IPS DF 19.7 (cell line): Measurements from ENCODE around the gene MXRA8.

Experiments used
- DNase-seq: peaks from one replicate; pipeline ENCODE4 v3.0.0-alpha.2; 2013; ENCODE audit warnings: low read depth, low spot score

The MXRA8 gene

DNA sequence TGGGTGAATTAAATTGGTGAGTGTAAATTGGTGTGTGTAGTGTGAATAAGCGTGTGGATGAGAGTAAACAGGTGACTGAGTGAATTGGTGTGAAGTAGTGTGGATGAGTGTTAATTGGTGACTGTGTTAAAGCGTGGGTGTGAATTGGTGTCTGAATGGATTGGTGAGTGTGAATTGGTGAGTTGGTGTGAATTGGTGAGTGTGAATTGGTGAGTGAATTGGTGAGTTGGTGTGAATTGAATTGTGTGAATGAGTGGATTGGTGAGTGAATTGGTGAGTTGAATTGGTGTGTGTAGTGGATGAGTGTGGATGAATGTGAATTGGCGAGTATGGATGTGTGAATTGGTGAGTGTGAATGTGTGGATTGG is 8.3 kb upstream of the MXRA8 start:
- no peak for DNase-seq

DNA sequence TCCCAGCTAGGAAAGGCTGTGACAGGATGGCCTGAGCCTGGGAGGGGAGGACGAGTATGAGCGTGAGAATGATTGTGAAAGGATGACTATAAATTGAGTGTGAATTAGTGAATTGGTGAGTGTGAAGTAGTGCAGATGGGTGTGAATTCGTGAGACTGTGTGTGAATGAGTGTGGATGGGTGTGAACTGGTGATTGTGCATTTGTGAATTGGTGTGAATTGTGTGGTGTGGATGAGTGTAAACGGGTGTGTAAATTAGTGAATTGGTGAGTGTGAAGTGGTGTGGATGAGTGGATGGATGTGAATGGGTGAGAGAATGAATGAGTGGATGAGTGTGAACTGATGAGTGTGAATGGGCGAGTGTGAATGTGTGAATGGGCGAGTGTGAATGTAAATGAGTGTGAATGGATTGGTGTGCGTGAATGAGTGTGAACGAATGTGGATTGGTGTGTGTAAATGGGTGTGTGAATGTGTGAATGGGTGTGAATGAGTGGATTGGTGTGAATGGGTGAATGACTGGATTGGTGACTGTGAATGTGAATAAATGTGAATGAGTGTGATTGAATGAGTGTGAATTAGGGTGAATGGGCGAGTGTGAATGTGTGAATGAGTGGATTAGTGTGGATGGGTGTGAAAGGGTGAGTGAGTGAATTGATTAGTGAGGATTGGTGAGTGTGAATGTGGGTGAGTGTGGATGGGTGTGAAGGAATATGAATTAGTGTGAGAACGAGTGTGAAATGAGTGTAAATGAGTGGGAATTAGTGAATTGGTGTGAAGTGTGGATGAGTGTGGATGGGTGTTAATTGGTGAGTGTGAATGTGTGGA is 7.7 kb upstream of the MXRA8 start:
- DNase-seq, result no peak

DNA sequence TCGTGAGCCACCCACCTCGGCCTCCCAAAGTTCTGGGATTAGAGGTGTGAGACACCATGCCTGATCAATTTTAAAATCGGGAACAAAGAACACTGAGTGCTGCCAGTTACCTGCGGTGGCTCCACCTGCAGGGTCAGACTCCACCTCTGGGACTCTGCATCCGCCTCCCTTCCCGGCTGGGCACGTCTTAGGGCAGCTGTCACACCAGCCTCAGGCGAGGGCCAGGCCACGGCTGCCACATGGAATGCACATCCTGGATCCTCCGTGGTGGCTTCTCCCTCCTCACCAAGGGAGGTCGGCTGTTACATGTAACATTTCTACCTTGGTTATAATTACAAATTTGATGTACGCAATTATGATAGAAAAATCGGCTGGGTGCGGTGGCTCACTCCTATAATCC is 5.9 kb upstream of the MXRA8 start:
- no peak for DNase-seq

DNA sequence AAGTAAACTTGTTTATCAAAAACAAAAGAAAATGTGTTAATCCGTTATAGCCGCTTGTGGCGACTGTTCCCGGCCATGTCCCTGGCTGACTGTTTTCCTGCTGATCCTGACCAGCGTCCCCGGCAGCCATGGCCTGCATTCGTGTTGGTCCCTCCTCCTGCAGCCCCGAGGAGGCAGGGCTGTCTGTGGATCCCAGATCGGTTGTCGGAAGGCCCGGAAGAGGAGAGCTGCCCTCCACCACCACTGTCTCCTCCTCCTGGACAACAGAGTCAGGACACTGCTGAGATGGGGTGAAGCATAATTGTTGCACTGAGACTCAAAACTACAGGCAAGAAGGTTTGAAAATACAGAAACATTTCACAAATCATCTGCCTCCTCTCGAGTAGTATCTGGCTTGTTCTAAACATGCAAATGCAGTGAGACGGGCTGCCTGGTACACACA is 3.6 kb upstream of the MXRA8 start:
- DNase-seq, result no peak

DNA sequence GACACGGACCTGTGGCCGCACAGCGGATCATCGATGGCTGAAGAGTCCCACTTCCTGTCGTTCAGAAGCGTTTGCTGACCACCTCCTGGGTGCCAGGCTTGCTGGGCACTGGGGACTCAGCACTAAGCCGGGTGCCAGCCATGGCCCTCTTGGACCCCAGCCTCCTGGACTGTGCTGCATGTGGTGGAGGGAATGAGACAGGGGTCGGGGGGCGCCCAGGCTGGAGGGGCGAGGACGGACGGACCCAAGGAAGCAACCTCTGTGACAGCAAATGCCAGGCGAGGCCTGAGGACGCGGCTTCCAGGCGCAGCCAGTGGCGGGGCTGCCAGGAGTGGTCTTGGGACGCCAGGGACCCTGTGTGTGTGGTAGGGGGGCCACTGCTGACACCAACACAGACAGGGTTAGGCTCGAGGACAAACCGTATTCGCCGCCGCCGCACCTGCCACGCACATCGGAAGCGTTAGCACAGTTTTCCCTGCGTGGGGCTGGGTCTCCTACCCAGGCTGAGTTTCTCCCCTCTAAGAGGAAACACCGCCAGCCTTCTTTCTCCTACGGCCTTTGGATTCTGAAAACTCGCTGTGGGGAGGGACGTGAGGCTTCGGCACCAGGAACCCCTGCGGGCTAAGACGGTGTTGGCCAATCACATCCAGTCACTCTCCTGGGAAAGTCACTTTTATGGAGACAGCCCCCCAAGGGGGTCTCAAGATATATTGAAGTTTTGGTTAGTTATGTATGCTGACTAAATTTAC is 3.1 kb upstream of the MXRA8 start:
- no peak for DNase-seq

DNA sequence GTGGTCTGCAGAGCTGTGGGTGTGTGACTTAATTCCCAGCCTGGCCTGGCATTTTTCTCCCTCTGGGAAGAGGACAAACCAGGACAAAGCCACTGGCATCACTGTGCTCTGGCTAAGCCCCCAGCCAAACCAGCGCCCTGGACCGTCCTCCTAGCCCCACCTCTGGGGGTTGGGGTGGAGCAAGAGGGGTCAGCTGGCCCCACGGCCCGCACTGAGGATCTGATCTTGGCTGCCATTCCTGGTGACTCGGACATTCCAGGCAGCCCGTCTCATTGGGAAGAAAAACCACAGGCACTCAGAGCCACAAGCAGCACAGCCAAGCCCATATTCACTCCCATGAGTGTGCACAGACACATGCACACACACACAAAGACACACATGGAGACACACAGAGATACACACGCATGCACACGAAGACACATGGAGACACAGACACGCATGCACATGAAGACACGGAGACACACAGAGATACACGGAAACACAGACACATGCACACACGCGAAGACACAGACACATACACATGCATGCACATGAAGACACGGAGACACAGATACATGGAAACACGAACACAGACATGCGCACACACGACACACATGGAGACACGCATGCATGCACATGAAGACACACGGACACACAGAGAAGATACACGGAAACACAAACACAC is 2.3 kb upstream of the MXRA8 start:
- DNase-seq, result no peak

DNA sequence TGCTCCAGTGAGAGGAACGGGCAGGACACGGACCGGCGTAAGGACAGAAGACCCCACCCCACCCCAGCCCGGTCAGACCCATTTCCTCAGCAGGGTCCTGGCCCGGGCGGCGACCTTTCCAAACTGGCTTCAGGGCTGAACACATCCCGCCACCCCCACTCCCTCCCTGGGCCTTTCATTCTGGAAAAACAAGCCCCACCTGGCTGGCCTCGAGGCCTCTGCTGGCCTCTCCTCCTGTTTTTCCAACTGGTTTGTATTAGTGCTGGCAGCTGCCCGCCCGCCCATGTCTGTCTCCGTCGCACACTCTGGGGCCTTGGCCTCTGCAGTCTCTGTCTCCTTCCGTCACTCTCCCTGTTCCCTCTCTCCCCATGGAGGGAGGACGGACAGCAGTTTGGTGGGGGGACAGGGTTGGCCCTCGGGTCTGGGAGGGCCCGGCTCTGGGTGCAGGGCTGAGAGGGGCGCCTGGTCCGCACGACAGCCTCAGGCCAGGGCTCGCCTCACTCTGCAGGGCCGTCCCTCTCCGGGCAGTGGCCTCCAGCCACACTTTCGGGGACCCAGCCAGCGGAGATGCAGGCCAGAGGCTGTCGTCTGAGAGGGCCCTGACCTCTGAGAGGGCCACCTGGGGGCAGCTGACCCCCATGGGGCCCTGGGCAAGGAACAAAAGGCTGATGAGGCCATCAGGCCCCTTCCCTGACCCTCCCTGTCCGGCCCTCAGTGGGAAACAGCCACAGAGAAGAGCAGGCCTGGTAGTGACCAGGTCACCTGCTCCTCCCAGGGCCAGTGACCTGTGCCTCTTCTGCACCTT is 1.5 kb upstream of the MXRA8 start:
- DNase-seq, result no peak

DNA sequence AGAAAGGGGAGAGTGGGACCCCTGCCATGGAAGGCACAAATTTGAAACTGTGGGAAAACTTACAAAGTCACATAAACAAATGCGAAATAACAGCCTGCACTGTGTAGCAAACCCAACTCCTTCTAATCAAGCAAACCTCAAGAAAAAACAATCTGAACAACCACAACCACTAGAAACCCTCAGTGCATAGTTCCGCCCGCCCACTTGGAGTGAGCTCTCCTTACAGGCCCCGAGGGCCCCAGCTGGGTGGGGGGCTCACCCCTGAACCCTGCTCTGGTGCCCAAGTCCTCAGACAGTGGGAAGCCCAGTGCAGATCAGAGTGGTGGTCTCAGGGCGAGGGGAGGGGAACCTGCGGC is 931 bp upstream of the MXRA8 start:
- DNase-seq, result no peak

DNA sequence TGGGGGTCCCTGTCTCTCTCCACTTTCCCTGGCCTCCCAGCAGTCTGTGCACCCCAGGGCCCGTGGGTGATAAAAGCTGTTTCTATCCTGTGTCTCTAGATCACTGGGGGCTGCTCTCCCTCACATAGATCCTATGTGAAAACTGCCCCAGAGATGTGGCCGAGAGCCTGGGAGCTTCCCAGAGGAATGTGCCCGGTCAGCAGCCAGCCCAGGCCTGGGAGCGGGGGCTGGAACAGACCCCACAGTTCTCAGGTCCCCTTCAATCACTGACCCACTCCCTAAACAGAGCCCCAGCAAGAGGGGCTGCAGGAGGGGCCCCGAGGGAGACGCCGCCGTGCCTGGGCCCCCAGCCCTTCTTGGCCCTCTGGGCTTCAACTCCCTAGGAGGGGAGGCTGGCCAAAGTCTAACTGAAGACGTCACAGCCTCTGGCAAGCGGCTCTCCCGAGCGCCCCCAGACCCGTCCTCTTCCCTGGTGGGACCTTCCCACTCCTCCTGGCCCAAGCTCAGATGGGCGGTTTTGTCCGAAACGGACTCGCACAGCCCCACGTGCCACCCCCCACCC is 403 bp downstream of the MXRA8 start:
- DNase-seq, result no peak

DNA sequence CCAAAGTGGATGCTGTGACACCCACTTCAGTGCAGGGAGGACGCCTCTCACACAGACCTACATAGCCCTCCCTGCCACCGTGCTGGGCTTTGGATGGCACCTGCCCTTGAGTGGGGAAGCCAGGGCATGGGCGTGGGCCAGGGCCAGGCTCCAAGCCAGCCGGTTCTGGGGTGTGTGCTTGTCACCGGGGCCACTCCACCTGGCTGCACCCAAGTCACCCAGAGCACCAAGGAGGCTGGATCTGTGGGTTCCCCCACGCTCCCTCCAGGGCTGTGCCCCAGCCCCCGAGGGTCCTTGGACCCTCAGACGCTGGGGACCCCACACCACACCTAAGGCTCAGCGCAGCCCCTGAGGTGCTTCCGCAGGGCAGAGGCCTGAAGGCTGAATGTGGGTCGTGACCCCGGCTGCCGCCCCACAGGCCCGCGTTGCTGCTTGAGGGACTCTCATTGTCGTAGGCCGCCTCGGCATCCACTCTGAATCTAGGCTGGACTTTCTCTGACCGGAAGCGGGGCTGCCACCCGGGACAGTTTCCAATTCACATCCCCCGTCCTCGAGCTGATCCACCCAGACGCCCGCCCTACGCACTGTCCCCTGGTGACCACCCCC is 1.5 kb downstream of the MXRA8 start:
- no peak for DNase-seq

DNA sequence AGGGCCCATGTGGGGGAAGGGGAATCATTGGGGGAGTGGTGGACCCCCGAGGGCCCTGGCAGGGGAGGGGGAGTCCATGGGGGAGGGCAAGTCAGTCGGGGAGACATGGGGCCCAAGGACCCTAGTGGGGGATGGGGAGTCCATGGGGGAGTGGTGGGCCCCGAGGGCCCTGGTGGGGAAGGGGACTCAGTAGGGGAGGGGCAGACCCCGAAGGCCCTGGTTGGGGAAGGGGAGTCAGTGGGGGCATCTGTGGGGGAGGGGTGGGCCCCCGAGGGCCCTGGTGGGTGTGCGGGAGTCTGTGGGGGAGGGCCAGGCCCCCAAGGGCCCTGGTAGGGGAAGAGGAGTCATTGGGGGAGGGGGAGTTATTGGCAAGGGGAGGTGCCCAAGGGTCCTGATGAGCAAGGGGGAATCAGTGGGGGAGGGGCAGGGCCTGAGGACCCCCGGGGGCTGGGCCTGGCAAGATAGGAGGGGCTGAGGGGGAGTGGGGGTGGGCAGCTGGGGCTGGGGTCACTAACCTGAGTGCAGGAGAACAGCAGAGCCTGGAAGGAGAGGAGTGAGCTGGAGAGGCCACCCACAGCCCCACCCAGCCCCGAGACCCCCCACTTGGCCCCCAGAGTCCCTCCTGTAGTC is 2.1 kb downstream of the MXRA8 start:
- no peak for DNase-seq

DNA sequence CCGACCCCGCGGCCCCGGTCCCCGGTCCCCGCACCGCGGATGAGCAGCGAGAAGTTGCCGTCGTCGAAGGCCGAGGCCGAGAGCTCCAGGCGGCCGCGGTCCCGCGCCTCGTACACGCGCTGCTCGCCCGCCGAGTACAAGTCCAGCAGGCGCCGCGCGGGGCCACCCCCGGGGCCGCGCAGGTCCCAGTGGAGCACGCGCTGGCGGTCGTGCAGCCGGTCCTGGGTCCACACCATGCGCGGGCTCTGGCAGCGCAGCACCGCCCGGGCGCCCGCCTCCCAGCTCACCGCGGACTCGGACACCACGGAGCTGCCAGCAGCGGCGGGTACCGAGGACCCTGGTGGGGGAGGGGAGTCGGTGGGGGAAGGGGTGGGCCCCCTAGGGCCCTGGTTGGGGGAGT is 2.9 kb downstream of the MXRA8 start:
- no peak for DNase-seq

DNA sequence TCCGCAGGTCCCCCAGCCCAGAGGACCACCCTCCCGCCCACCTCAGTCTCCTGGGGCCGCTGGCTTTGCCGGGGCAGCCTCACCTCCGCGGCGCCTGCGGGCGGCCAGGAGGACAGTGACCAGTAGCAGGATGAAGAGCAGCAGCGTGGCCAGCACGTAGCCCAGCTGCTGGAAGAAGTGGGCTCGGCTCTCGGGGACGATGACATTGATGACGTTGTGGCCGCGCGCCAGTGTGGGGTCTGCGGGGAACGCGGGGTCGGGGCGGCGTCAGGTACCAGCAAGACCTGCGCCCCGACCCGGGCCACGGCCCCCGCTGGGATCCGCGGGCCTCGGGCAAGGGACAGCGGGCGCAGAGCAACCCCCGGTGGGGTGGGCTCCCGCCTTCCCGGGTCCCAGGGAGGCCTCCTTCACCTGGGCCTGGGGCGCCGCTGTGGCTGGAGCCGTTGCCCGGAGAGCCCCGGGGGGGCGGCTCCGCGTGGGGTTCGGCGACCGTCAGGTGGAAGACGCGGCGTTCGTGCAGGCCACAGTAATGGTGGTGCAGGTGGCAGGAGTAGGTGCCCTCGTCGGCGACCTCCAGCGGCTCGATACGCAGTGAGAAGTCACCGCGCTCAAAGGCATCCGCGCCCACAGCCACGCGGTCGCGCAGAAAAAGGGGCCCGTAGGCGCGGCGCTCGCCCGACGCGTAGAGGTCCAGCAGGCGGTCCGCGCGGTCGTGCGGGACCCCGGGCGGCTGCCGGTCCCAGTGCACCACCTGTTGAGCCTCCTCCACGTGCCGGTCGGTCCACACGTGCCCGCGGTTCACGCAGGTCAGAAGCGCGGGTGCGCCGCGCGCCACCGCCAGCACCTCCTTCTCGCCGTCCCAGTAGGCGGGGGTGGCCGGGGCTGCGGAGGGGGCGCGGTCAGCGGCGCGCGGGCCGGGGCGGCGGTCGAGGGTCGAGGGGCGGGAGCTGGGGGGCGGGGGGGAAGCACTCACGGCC is 3.8 kb downstream of the MXRA8 start:
- no peak for DNase-seq

DNA sequence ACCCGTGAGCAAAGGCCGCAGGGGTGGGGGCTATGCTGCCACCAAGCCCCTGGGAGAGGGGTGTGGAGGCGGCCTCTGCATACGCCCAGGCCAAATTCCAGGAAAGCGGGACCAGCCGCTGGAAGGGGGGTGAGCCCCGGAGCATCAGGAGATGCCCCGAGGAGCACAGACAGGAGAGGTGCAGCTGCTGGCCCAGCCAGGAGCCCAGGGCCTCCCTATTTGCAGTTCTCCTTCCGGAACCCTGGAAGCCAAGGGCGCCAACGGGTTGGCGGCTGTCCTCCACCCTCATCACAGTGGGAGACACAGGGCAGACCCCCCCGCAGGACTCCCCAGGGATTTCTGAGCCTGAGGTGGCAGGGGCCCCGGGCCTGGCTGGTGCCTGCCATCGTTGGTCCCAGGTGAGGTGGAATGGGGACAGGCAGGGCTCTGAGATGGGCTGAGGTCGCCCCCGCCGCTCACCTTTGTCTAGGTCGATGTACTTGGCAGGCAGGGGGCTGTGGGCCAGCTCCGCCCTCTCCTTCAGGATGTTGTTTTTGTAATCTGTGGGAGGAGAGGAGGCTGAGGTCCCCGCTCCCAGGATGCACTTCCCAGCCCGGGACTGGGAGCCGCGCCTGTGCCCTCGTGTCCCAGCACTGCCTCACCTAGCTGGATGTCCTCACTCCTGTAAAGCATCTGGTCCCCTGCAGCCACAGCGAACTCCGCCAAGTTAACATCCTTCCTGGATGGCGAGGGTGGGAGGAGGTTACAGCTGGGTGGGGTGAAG is 4.8 kb downstream of the MXRA8 start:
- no peak for DNase-seq

DNA sequence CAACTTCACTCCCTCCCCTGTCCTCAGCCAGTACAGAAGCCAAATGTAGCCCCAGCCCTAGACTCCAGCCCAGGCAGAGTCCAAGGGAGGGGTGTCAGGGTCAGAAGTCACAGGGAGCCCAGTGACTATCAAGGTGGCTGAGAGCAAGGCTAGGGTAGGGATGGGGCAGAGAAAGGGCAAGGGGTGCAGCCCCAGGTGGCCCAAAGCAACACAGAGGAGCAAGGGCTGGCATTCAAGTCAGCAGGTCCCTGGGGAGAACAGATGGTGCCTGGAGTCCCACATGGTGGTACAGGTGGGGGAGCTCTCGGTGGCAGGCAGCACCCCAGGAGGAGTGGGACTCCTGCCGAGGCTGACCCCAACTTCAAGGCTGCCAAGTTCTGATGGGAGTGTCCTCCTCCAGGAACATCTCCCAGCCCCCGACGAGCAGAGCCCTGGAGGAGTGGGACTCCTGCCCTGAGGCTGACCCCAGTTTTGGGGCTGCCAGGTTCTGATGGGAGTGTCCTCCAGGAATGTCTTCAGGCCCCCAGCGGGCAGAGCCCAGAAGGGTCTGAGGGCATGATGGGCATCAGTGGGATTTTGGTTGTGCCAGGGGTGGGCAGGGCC is 5.5 kb downstream of the MXRA8 start:
- no peak for DNase-seq

DNA sequence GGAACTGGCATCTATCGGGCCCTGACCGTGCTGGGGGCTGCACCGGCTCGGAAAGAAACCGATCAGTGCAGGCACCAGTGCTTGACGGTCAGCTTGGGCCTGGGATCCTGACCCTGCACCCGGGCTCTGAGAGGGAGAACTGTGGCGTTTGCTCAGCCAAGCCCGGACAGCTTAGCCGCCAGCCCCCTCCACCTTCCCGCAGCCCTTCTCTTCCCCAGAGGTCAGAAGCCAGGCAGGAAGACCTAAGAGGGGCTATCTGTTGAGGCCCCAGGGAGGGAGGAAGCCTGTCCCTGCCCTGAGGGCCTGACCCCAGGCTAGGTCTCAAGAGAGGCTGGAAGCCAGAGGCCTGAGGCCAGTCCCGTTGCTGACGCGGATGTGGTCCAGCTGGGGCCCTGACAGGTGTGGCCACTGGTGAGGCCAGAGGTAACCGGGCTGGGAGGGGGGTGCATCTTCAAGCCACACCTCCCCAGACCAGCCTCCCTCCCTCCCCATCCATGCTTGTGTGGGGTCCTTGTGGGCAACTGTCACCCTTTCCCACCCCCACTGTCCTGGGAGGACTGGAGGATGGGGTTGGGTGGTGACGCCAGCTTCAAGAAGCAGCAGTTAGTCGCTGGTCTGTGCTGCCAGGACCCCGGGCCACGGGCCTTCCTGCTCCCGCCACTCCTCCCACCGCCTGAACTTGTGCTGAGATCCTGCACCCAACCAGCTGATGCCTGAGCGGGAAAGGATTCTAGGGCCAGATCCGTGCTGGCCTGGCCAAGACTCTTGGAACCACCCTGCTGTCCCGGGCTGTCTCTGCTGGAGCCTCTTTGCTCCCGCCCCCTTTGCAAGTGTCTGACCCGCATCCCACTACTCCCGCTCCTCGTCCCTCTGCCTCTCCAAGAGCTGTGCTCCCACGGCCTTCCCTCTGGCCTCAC is 6.6 kb downstream of the MXRA8 start:
- no peak for DNase-seq
